Hepatocyte (in vitro differentiated cells): ENCODE data around the gene PRPF6. TPM values are rescaled to one million over a fixed set of nuclear protein-coding genes. Genes with fewer than 3 reads are reported as not detected.
"Not testable (repeated sequence)": the region's sequence is repeated elsewhere in the genome, so short reads cannot be mapped to it uniquely, and the experiment has no call there.

Source experiments
- DNase-seq: peaks from one replicate; pipeline ENCODE4 v3.0.0-alpha.2; 2016; ENCODE audit warnings: low spot score
- H2AFZ ChIP-seq: fragments of 200-600 bp; sonication (generic); 2 replicates; pipeline ENCODE4 v1.6.0; 2016; ENCODE audit warnings: antibody characterized with exemption, mild to moderate bottlenecking
- H3K27ac ChIP-seq: fragments of 200-600 bp; sonication (generic); 2 replicates; pipeline ENCODE4 v1.5.1; 2016; ENCODE audit warnings: mild to moderate bottlenecking
- H3K27me3 ChIP-seq: fragments of 200-600 bp; sonication (generic); 2 replicates; pipeline ENCODE4 v1.6.1; 2016
- H3K36me3 ChIP-seq: fragments of 200-600 bp; sonication (generic); replicated peaks from 2 replicates; pipeline ENCODE4 v1.5.1; 2016; ENCODE audit warnings: low read depth; ENCODE audit not compliant: insufficient read depth
- H3K4me1 ChIP-seq: fragments of 200-600 bp; sonication (generic); 2 replicates; pipeline ENCODE4 v1.5.1; 2016; ENCODE audit warnings: mild to moderate bottlenecking, moderate library complexity; ENCODE audit not compliant: insufficient read depth
- H3K4me2 ChIP-seq: fragments of 200-600 bp; sonication (generic); 2 replicates; pipeline ENCODE4 v1.6.0; 2016
- H3K4me3 ChIP-seq: fragments of 200-600 bp; sonication (generic); 2 replicates; pipeline ENCODE4 v1.5.1; 2016; ENCODE audit warnings: mild to moderate bottlenecking
- H3K79me2 ChIP-seq: fragments of 200-600 bp; sonication (generic); 2 replicates; pipeline ENCODE4 v1.6.0; 2017; ENCODE audit warnings: mild to moderate bottlenecking
- H3K9me2 ChIP-seq: fragments of 200-600 bp; sonication (generic); replicated peaks from 2 replicates; pipeline ENCODE4 v1.6.0; 2017; ENCODE audit warnings: mild to moderate bottlenecking; ENCODE audit not compliant: insufficient read depth
- H3K9me3 ChIP-seq: fragments of 200-600 bp; sonication (generic); 2 replicates; pipeline ENCODE4 v1.5.1; 2016; ENCODE audit warnings: low read depth, mild to moderate bottlenecking
- H4K20me1 ChIP-seq: fragments of 200-600 bp; sonication (generic); 2 replicates; pipeline ENCODE4 v1.6.0; 2016; ENCODE audit warnings: mild to moderate bottlenecking; ENCODE audit not compliant: insufficient read depth, poor library complexity, severe bottlenecking
- CTCF ChIP-seq: fragments of 200-600 bp; sonication (generic); IDR thresholded peaks from 2 replicates; pipeline ENCODE4 v1.5.1; 2016; ENCODE audit warnings: antibody characterized with exemption, mild to moderate bottlenecking; ENCODE audit not compliant: poor library complexity
- EZH2 ChIP-seq: fragments of 200-600 bp; sonication (generic); IDR thresholded peaks from 2 replicates; pipeline ENCODE4 v1.6.1; 2016; ENCODE audit warnings: antibody characterized with exemption, mild to moderate bottlenecking, borderline replicate concordance
- EZH2phosphoT487 ChIP-seq: fragments of 200-600 bp; sonication (generic); IDR thresholded peaks from one replicate; pipeline ENCODE4 v1.6.1; 2018; ENCODE audit warnings: antibody characterized with exemption, mild to moderate bottlenecking, low read depth, moderate library complexity; ENCODE audit not compliant: unreplicated experiment, severe bottlenecking
- WGBS: methylation state at CpG from one replicate; pipeline ENCODE4 v1.1.6; 2016; ENCODE audit warnings: low lambda C conversion rate; ENCODE audit errors: missing lambda C conversion rate; 5-methylcytosine and 5-hydroxymethylcytosine counted together
- polyA plus RNA-seq: library from polyadenylated mRNA; unstranded; fragments of >200 nt; fragmentation: Nextera tagmentation; extraction: Ambion mirVana; gene quantifications from 2 replicates; pipeline ENCODE4 v1.2.1, GENCODE V29; 2016
- total RNA-seq: library from RNA; depleted of rRNA; stranded (reverse); fragments of >200 nt; gene quantifications from 2 replicates; pipeline ENCODE4 v1.2.3, GENCODE V29; 2014

PRPF6 gene
- total and polyA plus RNA-seq, 2 experiments from 2014 or later: 37.3 to 41.3 TPM

DNA sequence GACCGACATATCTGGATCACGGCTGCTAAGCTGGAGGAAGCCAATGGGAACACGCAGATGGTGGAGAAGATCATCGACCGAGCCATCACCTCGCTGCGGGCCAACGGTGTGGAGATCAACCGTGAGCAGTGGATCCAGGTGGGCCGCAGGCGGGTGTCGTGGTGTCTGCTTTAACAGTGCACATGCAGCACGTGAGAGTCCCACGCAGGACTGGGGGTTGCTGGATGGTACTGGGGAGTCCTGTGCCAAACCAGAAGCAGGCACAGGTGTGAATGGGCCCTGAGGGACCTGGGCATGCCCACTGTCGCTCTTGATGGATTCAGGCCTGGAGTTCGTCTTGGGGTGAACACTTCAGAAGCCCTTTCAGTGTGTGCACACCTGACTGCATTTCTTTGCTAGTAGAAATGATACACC is 30.4 kb downstream of the PRPF6 start:
- no peak overlapping the region for H3K27ac ChIP-seq

DNA sequence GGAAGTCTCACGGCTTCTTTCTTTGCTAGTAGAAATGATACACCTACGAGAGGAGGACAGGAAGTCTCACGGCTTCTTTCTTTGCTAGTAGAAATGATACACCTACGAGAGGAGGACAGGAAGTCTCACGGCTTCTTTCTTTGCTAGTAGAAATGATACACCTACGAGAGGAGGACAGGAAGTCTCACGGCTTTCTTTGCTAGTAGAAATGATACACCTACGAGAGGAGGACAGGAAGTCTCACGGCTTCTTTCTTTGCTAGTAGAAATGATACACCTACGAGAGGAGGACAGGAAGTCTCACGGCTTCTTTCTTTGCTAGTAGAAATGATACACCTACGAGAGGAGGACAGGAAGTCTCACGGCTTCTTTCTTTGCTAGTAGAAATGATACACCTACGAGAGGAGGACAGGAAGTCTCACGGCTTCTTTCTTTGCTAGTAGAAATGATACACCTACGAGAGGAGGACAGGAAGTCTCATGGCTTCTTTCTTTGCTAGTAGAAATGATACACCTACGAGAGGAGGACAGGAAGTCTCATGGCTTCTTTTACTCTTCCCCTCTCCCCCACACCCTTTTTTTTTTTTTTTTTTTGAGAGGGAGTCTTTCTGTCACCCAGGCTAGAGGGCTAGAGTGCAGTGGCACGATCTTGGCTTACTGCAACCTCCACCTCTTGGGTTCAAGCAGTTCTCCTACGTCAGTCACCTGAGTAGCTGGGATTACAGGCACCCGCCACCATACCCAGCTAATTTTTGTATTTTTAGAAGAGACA is 31.6 kb downstream of the PRPF6 start:
- not testable (repeated sequence) for H3K4me3 ChIP-seq, H4K20me1 ChIP-seq, H3K36me3 ChIP-seq, H3K4me1 ChIP-seq, H3K9me2 ChIP-seq, H3K27me3 ChIP-seq, H3K9me3 ChIP-seq, H3K79me2 ChIP-seq, H2AFZ ChIP-seq, H3K27ac ChIP-seq, H3K4me2 ChIP-seq, DNase-seq
- WGBS: 100% methylated on average over 4 of the region's 20 CpGs

More for the DNA sequence above, 30.4 kb downstream of the PRPF6 start:
- Histone ChIP-seq H3K27me3 (no peaks in the 10 kb centered on the region), H3K4me1 (no peaks in the 10 kb centered on the region), H3K9me2 (no peaks in the 10 kb centered on the region), H3K4me2 (no peak overlapping the region), H3K9me3 (peaks cover 3% of the 10 kb centered on the region), H3K79me2 (peaks cover 7% of the 10 kb centered on the region), H4K20me1 (peaks cover 7% of the 10 kb centered on the region), H3K4me3 (no peak overlapping the region), H2AFZ (no peak overlapping the region), H3K36me3 (peaks cover 3% of the 10 kb centered on the region)
- no peak for DNase-seq
- WGBS: 97% methylated on average over 16 of the region's 16 CpGs
- TF ChIP-seq EZH2phosphoT487 (no peak), EZH2 (no peak), CTCF (no peak)

DNA sequence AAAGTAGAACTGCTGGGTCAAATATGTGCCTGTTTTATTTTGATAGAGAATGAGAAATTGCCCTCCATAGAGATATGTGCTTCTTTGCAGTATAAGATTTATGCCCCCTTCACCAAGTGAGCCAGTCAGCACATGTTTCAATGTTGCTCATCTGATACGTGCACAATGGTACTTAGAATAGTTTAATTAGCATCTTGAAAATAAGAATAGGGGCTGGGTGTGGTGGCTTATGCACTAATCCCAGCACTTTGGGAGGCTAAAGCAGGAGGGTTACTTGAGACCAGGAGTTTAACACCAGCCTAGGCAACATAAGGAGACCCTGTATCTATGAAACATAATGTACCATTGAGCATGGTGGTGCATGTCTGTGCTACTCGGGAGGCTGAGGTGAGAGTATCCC is 34.7 kb downstream of the PRPF6 start:
- no peak overlapping the region for H3K4me3 ChIP-seq
- H3K27me3 ChIP-seq: no peaks in the 10 kb centered on the region
- peaks cover 3% of the 10 kb centered on the region for H4K20me1 ChIP-seq
- no peak for DNase-seq
- H3K4me2 ChIP-seq: no peak overlapping the region
- H3K4me1 ChIP-seq: no peaks in the 10 kb centered on the region
- no peaks in the 10 kb centered on the region for H3K9me3 ChIP-seq
- H3K27ac ChIP-seq: no peak overlapping the region
- TF ChIP-seq EZH2phosphoT487 (no peak), CTCF (no peak), EZH2 (no peak)
- 98% methylated on average over 2 of the region's 2 CpGs for WGBS
- no peaks in the 10 kb centered on the region for H3K36me3 ChIP-seq
- H3K79me2 ChIP-seq: no peaks in the 10 kb centered on the region
- H3K9me2 ChIP-seq: no peaks in the 10 kb centered on the region
- H2AFZ ChIP-seq: no peak overlapping the region

GRCh38 chr20:64021124-64021975 is 40.4 kb downstream of the PRPF6 start:
- Histone ChIP-seq H3K9me3 (no peaks in the 10 kb centered on the region), H3K9me2 (no peaks in the 10 kb centered on the region), H4K20me1 (peaks cover 7% of the 10 kb centered on the region), H2AFZ (no peak overlapping the region), H3K4me2 (no peak overlapping the region), H3K27ac (no peak overlapping the region), H3K4me3 (no peak overlapping the region), H3K79me2 (no peaks in the 10 kb centered on the region), H3K4me1 (peaks cover 5% of the 10 kb centered on the region), H3K27me3 (no peaks in the 10 kb centered on the region), H3K36me3 (no peaks in the 10 kb centered on the region)
- no peak for DNase-seq
- TF ChIP-seq CTCF: no peak
- no peak for TF ChIP-seq EZH2
- no peak for TF ChIP-seq EZH2phosphoT487
- WGBS: over 99% methylated on average over 32 of the region's 36 CpGs
